Vagina (tissue), 2 donors: ENCODE results near the gene MAPK8IP1. TPM values are rescaled to one million over a fixed set of nuclear protein-coding genes. Genes with fewer than 3 reads are reported as not detected.

ENCODE experiments used
- DNase-seq, 2 donors: peaks; one replicate each; pipeline ENCODE4 v3.0.0-alpha.2; 2017; ENCODE audit errors: extremely low spot score in 2 of 2
- H3K27ac ChIP-seq: fragments of 200-600 bp; sonication (generic); one replicate; pipeline ENCODE4 v1.5.1; 2019
- H3K27me3 ChIP-seq: fragments of 200-600 bp; sonication (generic); one replicate; pipeline ENCODE4 v1.5.1; 2019
- H3K36me3 ChIP-seq, 2 donors: fragments of 200-600 bp; sonication (generic); one replicate each; pipeline ENCODE4 v1.5.1; 2017 to 2019
- H3K4me1 ChIP-seq: fragments of 200-600 bp; sonication (generic); one replicate; pipeline ENCODE4 v1.5.1; 2019
- H3K4me3 ChIP-seq, 2 donors: fragments of 200-600 bp; sonication (generic); 1 replicate in 1 of 2; 2 replicates in 1 of 2; pipeline ENCODE4 v1.5.1; 2016 to 2019
- H3K9me3 ChIP-seq: fragments of 200-600 bp; sonication (generic); one replicate; pipeline ENCODE4 v1.5.1; 2019
- CTCF ChIP-seq, 3 experiments: fragments of 450-650 bp in 2 of 3; fragments of 200-600 bp in 1 of 3; sonication (generic) in 1 of 3; IDR thresholded peaks; one replicate each; pipeline ENCODE4 v1.5.1; 2017 to 2019; ENCODE audit warnings: antibody characterized with exemption in 3 of 3, mild to moderate bottlenecking in 2 of 3, moderate library complexity in 2 of 3
- POLR2A ChIP-seq, 2 donors: fragments of 450-650 bp; IDR thresholded peaks; one replicate each; pipeline ENCODE4 v1.6.1; 2017; ENCODE audit warnings: antibody characterized with exemption in 2 of 2, mild to moderate bottlenecking in 2 of 2, moderate library complexity in 2 of 2
- POLR2AphosphoS5 ChIP-seq, 2 donors: sonication (generic); formaldehyde crosslinking; IDR thresholded peaks; one replicate each; pipeline ENCODE4 v1.9.0; 2017; ENCODE audit warnings: antibody characterized with exemption in 2 of 2, mild to moderate bottlenecking in 2 of 2, low read depth in 1 of 2; ENCODE audit not compliant: insufficient read depth in 1 of 2
- intact Hi-C: fragments of 100-400 bp; cut with DNase I; formaldehyde crosslinking; loops from one replicate; pipeline ENCODE4 v1.15.1; 2023
- total RNA-seq: library from RNA; depleted of rRNA; stranded (reverse); fragments of >200 nt; gene quantifications from one replicate; pipeline ENCODE4 v1.2.3, GENCODE V29; 2016

MAPK8IP1 gene
- total RNA-seq, 1 donor from 2014 or later, result 7.1 TPM

- Histone ChIP-seq H3K27ac (no peak within 1 kb of the TSS), H3K4me3 (peak within 1 kb of the TSS; percentile 38 to 45), H3K36me3 (no peaks in the 10 kb centered on the region), H3K27me3 (peaks cover 13% of the 10 kb centered on the region), H3K9me3 (no peaks in the 10 kb centered on the region), H3K4me1 (peaks cover 18% of the 10 kb centered on the region)
- TF ChIP-seq POLR2A (IDR thresholded peaks at IDR 0.05) (no peak), POLR2AphosphoS5 (IDR thresholded peaks at IDR 0.05; ENCODE audit: insufficient read depth in 1 of 2, low read depth in 1 of 2) (no peak), CTCF (IDR thresholded peaks at IDR 0.05) (no peak)
- intact Hi-C loops, result no loop called here
- no peak for DNase-seq
Observed at GRCh38 chr11:45922425-45923082, 37.1 kb downstream of the MAPK8IP1 start, which contains the start of gene LARGE2. LARGE2 (plus strand) TSS chr11:45922656; CDS start chr11:45922883, 227 bp downstream.

GRCh38 chr11:45924036-45924915 is 38.8 kb downstream of the MAPK8IP1 start:
- H3K4me3 ChIP-seq, result no peak overlapping the region
- H3K27ac ChIP-seq, result no peak overlapping the region
- TF ChIP-seq POLR2A (IDR thresholded peaks at IDR 0.05) (no peak), POLR2AphosphoS5 (IDR thresholded peaks at IDR 0.05; ENCODE audit: insufficient read depth in 1 of 2, low read depth in 1 of 2) (no peak), CTCF (IDR thresholded peaks at IDR 0.05) (no peak)
- H3K9me3 ChIP-seq, result no peaks in the 10 kb centered on the region
- no peaks in the 10 kb centered on the region for H3K36me3 ChIP-seq
- H3K4me1 ChIP-seq, result peaks cover 22% of the 10 kb centered on the region
- no peak for DNase-seq
- H3K27me3 ChIP-seq, result peaks cover 13% of the 10 kb centered on the region
- intact Hi-C loops, result no loop called here

- no peaks in the 10 kb centered on the region for H3K36me3 ChIP-seq
- H3K4me3 ChIP-seq, result no peak overlapping the region
- peaks cover 27% of the 10 kb centered on the region for H3K4me1 ChIP-seq
- H3K27me3 ChIP-seq, result peaks cover 13% of the 10 kb centered on the region
- intact Hi-C loops, result no loop called here
- H3K9me3 ChIP-seq, result no peaks in the 10 kb centered on the region
- no peak overlapping the region for H3K27ac ChIP-seq
- DNase-seq, result no peak
- no peak for TF ChIP-seq POLR2A (IDR thresholded peaks at IDR 0.05)
- TF ChIP-seq CTCF (IDR thresholded peaks at IDR 0.05), result no peak
- TF ChIP-seq POLR2AphosphoS5 (IDR thresholded peaks at IDR 0.05; ENCODE audit: insufficient read depth in 1 of 2, low read depth in 1 of 2), result no peak
Observed at GRCh38 chr11:45924927-45925326, 39.5 kb downstream of the MAPK8IP1 start.

- no peak overlapping the region for H3K4me3 ChIP-seq
- H3K27me3 ChIP-seq, result peaks cover 13% of the 10 kb centered on the region
- no peaks in the 10 kb centered on the region for H3K36me3 ChIP-seq
- intact Hi-C loops, result no loop called here
- TF ChIP-seq POLR2AphosphoS5 (IDR thresholded peaks at IDR 0.05; ENCODE audit: insufficient read depth in 1 of 2, low read depth in 1 of 2), result no peak
- no peak for TF ChIP-seq CTCF (IDR thresholded peaks at IDR 0.05)
- TF ChIP-seq POLR2A (IDR thresholded peaks at IDR 0.05), result no peak
- no peak for DNase-seq
- peaks cover 33% of the 10 kb centered on the region for H3K4me1 ChIP-seq
- H3K9me3 ChIP-seq, result no peaks in the 10 kb centered on the region
- no peak overlapping the region for H3K27ac ChIP-seq
Observed at GRCh38 chr11:45925550-45925949, 40.1 kb downstream of the MAPK8IP1 start.
